Activated gamma-delta T cell treated with anti-CD3 and anti-CD28 coated beads, Interleukin-2, amount 50 U/mL, for 16 hours (primary cell): ENCODE results near the gene MS4A8.

ENCODE experiments used
- DNase-seq: peaks from one replicate; pipeline ENCODE4 v3.0.0-alpha.2; 2020; ENCODE audit warnings: low read depth

Gene MS4A8

GRCh38 chr11:60764879-60765278 lies 65.5 kb downstream of the MS4A8 start:
- no peak for DNase-seq

- DNase-seq = no peak
Measured at GRCh38 chr11:60765355-60765754, 65.9 kb downstream of the MS4A8 start.
